H1 (cell line): ENCODE measurements around the gene MRPS10. TPM values are rescaled to one million over a fixed set of nuclear protein-coding genes. Genes with fewer than 3 reads are reported as not detected.

ENCODE experiments used
- CTCF ChIA-PET: fragments of 300-600 bp; sonication (Branson Sonifier 250); formaldehyde crosslinking; loops from one replicate; lab custom pipeline; 2021; ENCODE audit not compliant: partially characterized antibody; lab: Charles Lee
- POLR2A ChIA-PET: fragments of 300-600 bp; sonication (Branson Sonifier 250); formaldehyde crosslinking; loops from one replicate; lab custom pipeline; 2021; ENCODE audit warnings: inconsistent platforms; ENCODE audit not compliant: partially characterized antibody; lab: Charles Lee
- DNase-seq, 2 experiments: peaks; one replicate each; pipeline versions ENCODE4 v3.0.0 to v3.0.0-alpha.2; 2010 to 2022; ENCODE audit warnings: low spot score in 2 of 2, low read depth in 1 of 2, mixed read lengths in 1 of 2
- FAIRE-seq: peaks from 2 replicates; lab custom pipeline; 2011; peaks lifted over from hg19 to GRCh38; lab: Jason Lieb, UNC
- H2AFZ ChIP-seq: 2 replicates; pipeline ENCODE4 v1.8.1; 2012; ENCODE audit warnings: low read length, inconsistent platforms
- H2AK5ac ChIP-seq: 2 replicates; pipeline ENCODE4 v1.6.1; 2013; ENCODE audit warnings: low read depth, low read length
- H2BK120ac ChIP-seq: replicated peaks from 2 replicates; pipeline ENCODE3; 2013; ENCODE audit warnings: low read depth, low read length, inconsistent platforms
- H2BK12ac ChIP-seq: 2 replicates; pipeline ENCODE4 v1.6.1; 2013; ENCODE audit warnings: low read depth, low read length
- H2BK15ac ChIP-seq: 2 replicates; pipeline ENCODE4 v1.6.1; 2013; ENCODE audit warnings: low read length
- H2BK20ac ChIP-seq: 2 replicates; pipeline ENCODE4 v1.6.1; 2013; ENCODE audit warnings: low read length
- H2BK5ac ChIP-seq: 2 replicates; pipeline ENCODE4 v1.6.1; 2013; ENCODE audit warnings: low read depth, low read length
- H3K14ac ChIP-seq: 2 replicates; pipeline ENCODE4 v1.6.1; 2013; ENCODE audit warnings: inconsistent platforms; ENCODE audit not compliant: insufficient read length
- H3K18ac ChIP-seq: 2 replicates; pipeline ENCODE4 v1.6.1; 2013; ENCODE audit warnings: low read length; ENCODE audit errors: extremely low read depth
- H3K23ac ChIP-seq: 2 replicates; pipeline ENCODE4 v1.6.1; 2013; ENCODE audit warnings: inconsistent platforms; ENCODE audit not compliant: insufficient read length
- H3K23me2 ChIP-seq: 2 replicates; pipeline ENCODE4 v1.6.1; 2013; ENCODE audit warnings: low read depth, low read length
- H3K27ac ChIP-seq: 2 replicates; pipeline ENCODE4 v1.6.1; 2011; ENCODE audit warnings: low read depth, low read length, inconsistent platforms
- H3K27me3 ChIP-seq, 4 experiments: replicated peaks in 1 of 4; 1 replicate in 1 of 4; 2 replicates in 3 of 4; pipeline versions ENCODE4 v1.6.1 to v1.8.1; 2011 to 2013; ENCODE audit warnings: low read length in 3 of 4, mild to moderate bottlenecking in 3 of 4, inconsistent platforms in 2 of 4, mixed read lengths in 2 of 4, moderate library complexity in 1 of 4; ENCODE audit not compliant: control insufficient read depth in 3 of 4, insufficient read depth in 3 of 4; ENCODE audit errors: extremely low read depth in 1 of 4
- H3K36me3 ChIP-seq, 4 experiments: 2 replicates each; pipeline versions ENCODE4 v1.6.1 to v1.8.1; 2011 to 2013; ENCODE audit warnings: mild to moderate bottlenecking in 4 of 4, low read length in 3 of 4, moderate library complexity in 2 of 4, control low read depth in 1 of 4, inconsistent platforms in 1 of 4; ENCODE audit not compliant: insufficient read depth in 4 of 4, control insufficient read depth in 2 of 4
- H3K4ac ChIP-seq: replicated peaks from 2 replicates; pipeline ENCODE3; 2013; ENCODE audit warnings: low read length, low read depth, mixed read lengths, inconsistent platforms; ENCODE audit not compliant: insufficient read length
- H3K4me1 ChIP-seq, 4 experiments: replicated peaks in 1 of 4; 1 replicate in 1 of 4; 2 replicates in 3 of 4; pipeline versions ENCODE4 v1.6.1 to v1.8.1; 2011 to 2013; ENCODE audit warnings: low read length in 3 of 4, inconsistent platforms in 2 of 4, mixed read lengths in 1 of 4; ENCODE audit not compliant: insufficient read depth in 4 of 4, control insufficient read depth in 3 of 4
- H3K4me2 ChIP-seq, 2 experiments: 2 replicates each; pipeline versions ENCODE4 v1.6.1 to v1.8.1; 2011 to 2013; ENCODE audit warnings: low read depth in 2 of 2, low read length in 2 of 2, control low read depth in 1 of 2, inconsistent platforms in 1 of 2, mild to moderate bottlenecking in 1 of 2; ENCODE audit not compliant: insufficient read depth in 1 of 2
- H3K4me3 ChIP-seq, 4 experiments: fragments of 200-600, 300-600 bp in 1 of 4; sonication (generic), shearing (Covaris generic), sonication (Bioruptor Twin) in 1 of 4; 2 replicates each; pipeline versions ENCODE4 v1.5.1 to v1.8.1; 2011 to 2016; ENCODE audit warnings: low read length in 4 of 4, low read depth in 3 of 4, control low read depth in 2 of 4, inconsistent platforms in 2 of 4, mild to moderate bottlenecking in 2 of 4, mixed read lengths in 1 of 4, moderate library complexity in 1 of 4; ENCODE audit not compliant: insufficient read depth in 2 of 4; ENCODE audit errors: extremely low read depth in 1 of 4
- H3K56ac ChIP-seq: replicated peaks from 2 replicates; pipeline ENCODE3; 2013; ENCODE audit warnings: low read depth, mild to moderate bottlenecking, mixed read lengths, low read length, inconsistent platforms; ENCODE audit not compliant: insufficient read length
- H3K79me1 ChIP-seq: 2 replicates; pipeline ENCODE4 v1.6.1; 2013; ENCODE audit warnings: low read depth, low read length, control low read depth
- H3K79me2 ChIP-seq, 2 experiments: 2 replicates each; pipeline versions ENCODE4 v1.6.1 to v1.8.1; 2012 to 2013; ENCODE audit warnings: low read length in 2 of 2, mild to moderate bottlenecking in 2 of 2, inconsistent platforms in 1 of 2; ENCODE audit not compliant: insufficient read depth in 2 of 2, control insufficient read depth in 1 of 2
- H3K9ac ChIP-seq, 4 experiments: replicated peaks in 1 of 4; 1 replicate in 1 of 4; 2 replicates in 3 of 4; pipeline versions ENCODE4 v1.6.1 to v1.8.1; 2011 to 2013; ENCODE audit warnings: low read depth in 3 of 4, low read length in 3 of 4, control low read depth in 2 of 4, mild to moderate bottlenecking in 2 of 4, moderate library complexity in 2 of 4, inconsistent platforms in 1 of 4; ENCODE audit errors: extremely low read depth in 1 of 4
- H3K9me3 ChIP-seq, 2 experiments: 2 replicates each; pipeline versions ENCODE4 v1.6.1 to v1.8.1; 2012 to 2013; ENCODE audit warnings: mild to moderate bottlenecking in 2 of 2, moderate library complexity in 2 of 2, control low read depth in 1 of 2, inconsistent platforms in 1 of 2, low read depth in 1 of 2, low read length in 1 of 2, mixed read lengths in 1 of 2; ENCODE audit not compliant: insufficient read depth in 2 of 2
- H4K20me1 ChIP-seq, 2 experiments: replicated peaks in 1 of 2; 2 replicates each; pipeline versions ENCODE3 to v1.8.1; 2011 to 2013; ENCODE audit warnings: inconsistent platforms in 2 of 2, low read length in 2 of 2, mild to moderate bottlenecking in 1 of 2; ENCODE audit not compliant: insufficient read depth in 2 of 2, control insufficient read depth in 1 of 2
- H4K5ac ChIP-seq: 2 replicates; pipeline ENCODE4 v1.6.1; 2013; ENCODE audit warnings: low read length, low read depth, mixed read lengths, inconsistent platforms; ENCODE audit not compliant: insufficient read length
- H4K8ac ChIP-seq: 2 replicates; pipeline ENCODE4 v1.8.0; 2013; ENCODE audit warnings: mild to moderate bottlenecking, moderate library complexity, low read length, inconsistent platforms; ENCODE audit not compliant: insufficient read depth; ENCODE audit errors: extremely low read depth
- H4K91ac ChIP-seq: replicated peaks from 2 replicates; pipeline ENCODE3; 2013; ENCODE audit warnings: low read length, mixed read lengths, inconsistent platforms; ENCODE audit not compliant: insufficient read length
- CBX5 ChIP-seq: fragments of 300-800, 300-1000 bp; sonication (generic); IDR thresholded peaks from 2 replicates; pipeline ENCODE4 v1.7.1; 2016; ENCODE audit warnings: antibody characterized with exemption, low read length, low read depth
- EGR1 ChIP-seq: IDR thresholded peaks from 2 replicates; pipeline ENCODE4 v1.6.1; 2011; ENCODE audit warnings: low read depth, low read length, borderline replicate concordance
- KDM5A ChIP-seq: fragments of 200-600 bp; IDR thresholded peaks from 2 replicates; pipeline ENCODE4 v1.7.1; 2012; ENCODE audit warnings: mild to moderate bottlenecking, low read length, inconsistent platforms, mixed read lengths
- RNF2 ChIP-seq: fragments of 200-900, 300-1000 bp; sonication (generic); IDR thresholded peaks from 2 replicates; pipeline ENCODE4 v1.7.1; 2016; ENCODE audit warnings: borderline replicate concordance, low read depth, mild to moderate bottlenecking, antibody characterized with exemption, low read length; ENCODE audit not compliant: poor library complexity, severe bottlenecking; ENCODE audit errors: missing control alignments
- SIRT6 ChIP-seq: IDR thresholded peaks from one replicate; pipeline ENCODE4 v1.7.1; 2012; ENCODE audit warnings: low read length, inconsistent platforms
- SP2 ChIP-seq: IDR thresholded peaks from 2 replicates; pipeline ENCODE4 v1.6.1; 2012; ENCODE audit warnings: mild to moderate bottlenecking, low read length, inconsistent platforms
- SRF ChIP-seq: IDR thresholded peaks from 2 replicates; pipeline ENCODE4 v1.6.1; 2011; ENCODE audit warnings: mild to moderate bottlenecking, low read depth, low read length, moderate library complexity
- WGBS, 2 experiments: shearing (Covaris generic) in 1 of 2; methylation state at CpG; one replicate each; pipeline versions ENCODE4 v1.1.6 to v1.1.7; 2013 to 2015; ENCODE audit warnings: low lambda C conversion rate in 2 of 2, mixed read lengths in 2 of 2, inconsistent platforms in 1 of 2, low coverage in 1 of 2, missing lambda C conversion rate in 1 of 2; ENCODE audit not compliant: insufficient replicate concordance in 2 of 2, insufficient coverage in 1 of 2, insufficient read length in 1 of 2; ENCODE audit errors: extremely low coverage in 1 of 2, missing lambda C conversion rate in 1 of 2; 5-methylcytosine and 5-hydroxymethylcytosine counted together
- polyA plus RNA-seq, 7 experiments: library from polyadenylated mRNA; depleted of rRNA in 3 of 7; stranded (reverse) in 5 of 7; unstranded in 2 of 7; fragments of >200 nt in 5 of 7; fragments of 200-250 nt in 2 of 7; gene quantifications; 1 replicate in 5 of 7; 2 replicates in 1 of 7; 4 replicates in 1 of 7; pipeline versions ENCODE4 v1.2.1 to v1.2.3, GENCODE V29; 2011 to 2013; ENCODE audit warnings: missing spikeins in 2 of 7, mixed read lengths in 2 of 7
- total RNA-seq: library from RNA; stranded (reverse); fragmentation: NEBNext Ultra II Directional; extraction: Animal tissue kit (Norgen Biotek cat#: 25700); gene quantifications from 2 replicates; pipeline ENCODE4 v1.2.1, GENCODE V29; 2021
- TF ChIP-seq, protein P1 (sequence below): IDR thresholded peaks from 2 replicates; pipeline ENCODE4 v1.6.1; 2012; ENCODE audit warnings: low read length, inconsistent platforms
- TF ChIP-seq, protein P2 (sequence below), 3 experiments: IDR thresholded peaks; 1 replicate in 2 of 3; 2 replicates in 1 of 3; pipeline versions ENCODE4 v1.5.1 to v1.6.1; 2011; ENCODE audit warnings: low read length in 3 of 3, mild to moderate bottlenecking in 3 of 3, inconsistent platforms in 2 of 3, low read depth in 1 of 3, moderate library complexity in 1 of 3; ENCODE audit not compliant: insufficient read depth in 1 of 3; ENCODE audit errors: control extremely low read depth in 1 of 3

MRPS10 gene
- total and polyA plus RNA-seq, 2 of the 8 experiments (the other 6 are each of a cell fraction or from before 2014, with no cell fraction given) = 20.5 to 33.6 TPM

DNA sequence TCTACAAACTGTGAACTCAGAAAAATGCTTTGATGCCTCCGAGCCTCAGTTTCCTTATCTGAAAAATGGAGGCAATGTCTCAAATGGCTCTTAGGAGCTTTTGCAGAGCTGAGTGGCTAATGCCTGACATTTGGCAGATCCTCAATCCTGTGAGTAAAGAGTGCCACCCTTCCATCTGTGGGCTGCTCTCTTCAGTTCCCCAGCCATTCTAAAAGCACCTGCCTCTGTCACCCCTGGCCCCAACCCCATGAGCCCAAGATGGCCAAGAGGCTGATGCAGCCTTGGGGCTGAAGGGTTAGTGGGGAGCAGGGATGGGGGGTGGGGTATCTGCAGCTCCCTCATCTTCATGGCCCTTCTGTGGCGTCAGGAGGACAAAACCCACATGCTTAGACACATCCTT lies 59.0 kb downstream of the MRPS10 start:
- no peak overlapping the region for H2AK5ac ChIP-seq
- no peaks in the 10 kb centered on the region for H4K20me1 ChIP-seq
- no peak overlapping the region for H2BK12ac ChIP-seq
- H2AFZ ChIP-seq = no peak overlapping the region
- H3K9ac ChIP-seq = no peak overlapping the region
- no peak overlapping the region for H3K27ac ChIP-seq
- no peak overlapping the region for H2BK120ac ChIP-seq
- H3K23ac ChIP-seq = no peak overlapping the region
- POLR2A ChIA-PET = interaction anchor here (1.0 to 1.4 kb wide), 5 partner anchors 10 to 85 kb away, joined by 3 to 4 read pairs (median 3); no protein-coding TSS in a partner anchor
- no peak for DNase-seq
- no peak overlapping the region for H4K5ac ChIP-seq
- no peak overlapping the region for H3K18ac ChIP-seq
- no peak overlapping the region for H4K8ac ChIP-seq
- no peak overlapping the region for H2BK5ac ChIP-seq
- H3K9me3 ChIP-seq = no peaks in the 10 kb centered on the region
- WGBS, 2 experiments = 76% methylated on average over 2 of the region's 2 CpGs; no CpG with 5 or more reads in 1 of the 2 experiments
- no peak overlapping the region for H3K4me3 ChIP-seq
- peaks cover 0 to 3% (median 0%) of the 10 kb centered on the region in 4 experiments; a peak in 3 of 7 replicates for H3K27me3 ChIP-seq
- H3K79me2 ChIP-seq = no peaks in the 10 kb centered on the region
- peaks cover 0 to 15% (median 9%) of the 10 kb centered on the region in 4 experiments for H3K4me1 ChIP-seq
- 0 out of 2 replicates have a peak overlapping the region, but pooled peaks have one; percentile 47 for H2BK15ac ChIP-seq
- no peak overlapping the region for H3K4me2 ChIP-seq
- no peaks in the 10 kb centered on the region for H3K23me2 ChIP-seq
- FAIRE-seq = no peak
- no peak overlapping the region for H3K14ac ChIP-seq
- no peaks in the 10 kb centered on the region for H3K36me3 ChIP-seq
- H3K4ac ChIP-seq = no peak overlapping the region
- CTCF ChIA-PET = interaction anchor here (1.0 to 3.0 kb wide), 5 partner anchors 16 to 63 kb away, joined by 3 to 12 read pairs (median 3); partner anchors contain the start of gene C6orf132
- no peak overlapping the region for H3K56ac ChIP-seq
- H2BK20ac ChIP-seq = no peak overlapping the region
- no peaks in the 10 kb centered on the region for H3K79me1 ChIP-seq
- H4K91ac ChIP-seq = no peak overlapping the region
- TF ChIP-seq SP2 = no peak
- no peak for TF ChIP-seq KDM5A
- TF ChIP-seq, protein P1, sequence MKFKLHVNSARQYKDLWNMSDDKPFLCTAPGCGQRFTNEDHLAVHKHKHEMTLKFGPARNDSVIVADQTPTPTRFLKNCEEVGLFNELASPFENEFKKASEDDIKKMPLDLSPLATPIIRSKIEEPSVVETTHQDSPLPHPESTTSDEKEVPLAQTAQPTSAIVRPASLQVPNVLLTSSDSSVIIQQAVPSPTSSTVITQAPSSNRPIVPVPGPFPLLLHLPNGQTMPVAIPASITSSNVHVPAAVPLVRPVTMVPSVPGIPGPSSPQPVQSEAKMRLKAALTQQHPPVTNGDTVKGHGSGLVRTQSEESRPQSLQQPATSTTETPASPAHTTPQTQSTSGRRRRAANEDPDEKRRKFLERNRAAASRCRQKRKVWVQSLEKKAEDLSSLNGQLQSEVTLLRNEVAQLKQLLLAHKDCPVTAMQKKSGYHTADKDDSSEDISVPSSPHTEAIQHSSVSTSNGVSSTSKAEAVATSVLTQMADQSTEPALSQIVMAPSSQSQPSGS = no peak
- no peak for TF ChIP-seq SIRT6
- TF ChIP-seq, protein P2, sequence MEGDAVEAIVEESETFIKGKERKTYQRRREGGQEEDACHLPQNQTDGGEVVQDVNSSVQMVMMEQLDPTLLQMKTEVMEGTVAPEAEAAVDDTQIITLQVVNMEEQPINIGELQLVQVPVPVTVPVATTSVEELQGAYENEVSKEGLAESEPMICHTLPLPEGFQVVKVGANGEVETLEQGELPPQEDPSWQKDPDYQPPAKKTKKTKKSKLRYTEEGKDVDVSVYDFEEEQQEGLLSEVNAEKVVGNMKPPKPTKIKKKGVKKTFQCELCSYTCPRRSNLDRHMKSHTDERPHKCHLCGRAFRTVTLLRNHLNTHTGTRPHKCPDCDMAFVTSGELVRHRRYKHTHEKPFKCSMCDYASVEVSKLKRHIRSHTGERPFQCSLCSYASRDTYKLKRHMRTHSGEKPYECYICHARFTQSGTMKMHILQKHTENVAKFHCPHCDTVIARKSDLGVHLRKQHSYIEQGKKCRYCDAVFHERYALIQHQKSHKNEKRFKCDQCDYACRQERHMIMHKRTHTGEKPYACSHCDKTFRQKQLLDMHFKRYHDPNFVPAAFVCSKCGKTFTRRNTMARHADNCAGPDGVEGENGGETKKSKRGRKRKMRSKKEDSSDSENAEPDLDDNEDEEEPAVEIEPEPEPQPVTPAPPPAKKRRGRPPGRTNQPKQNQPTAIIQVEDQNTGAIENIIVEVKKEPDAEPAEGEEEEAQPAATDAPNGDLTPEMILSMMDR (IDR thresholded peaks at IDR 0.05; ENCODE audit: control extremely low read depth in 1 of 3, insufficient read depth in 1 of 3, low read depth in 1 of 3, low read length in 3 of 3) = no peak
- TF ChIP-seq CBX5 = no peak
- no peak for TF ChIP-seq EGR1
- no peak for TF ChIP-seq RNF2
- no peak for TF ChIP-seq SRF
